Measurements from ENCODE around the gene HNMT.
"Not testable (repeated sequence)": the region's sequence is repeated elsewhere in the genome, so short reads cannot be mapped to it uniquely, and the experiment has no call there.

HNMT gene

DNA sequence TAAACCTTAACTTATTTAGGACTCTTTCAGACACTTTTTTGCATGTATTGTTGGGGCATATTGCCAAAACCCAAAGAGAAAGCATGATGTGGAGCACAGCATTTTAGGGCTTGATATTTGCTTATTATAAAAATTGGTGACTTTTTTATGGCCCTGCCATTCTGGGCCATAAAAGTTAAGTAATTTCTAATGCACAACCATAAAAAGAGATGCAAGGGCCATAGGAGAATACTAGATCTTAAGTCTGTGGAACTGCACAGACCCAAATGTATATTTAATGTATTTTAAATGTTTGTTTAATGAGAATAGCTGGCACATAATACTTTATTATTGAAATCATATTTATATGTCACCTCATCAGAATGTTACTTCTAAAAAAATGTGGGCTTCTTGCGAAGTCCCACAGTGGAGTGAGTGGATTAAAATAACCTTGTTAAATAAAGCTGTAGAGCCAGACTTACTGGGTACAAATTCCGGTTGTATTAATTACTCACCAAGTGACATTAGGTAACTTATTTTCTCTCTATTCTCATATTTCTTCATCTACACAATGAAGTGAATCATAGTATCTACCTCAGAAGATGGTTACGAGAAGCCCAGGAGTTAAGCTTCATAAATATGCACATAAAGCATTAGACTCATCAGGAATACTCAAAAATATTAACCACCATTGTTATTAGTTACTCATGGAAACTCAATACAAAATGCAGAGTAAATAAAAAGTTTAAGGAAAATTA lies 52.2 kb downstream of the HNMT start:
- DNase-seq, result no peak

DNA sequence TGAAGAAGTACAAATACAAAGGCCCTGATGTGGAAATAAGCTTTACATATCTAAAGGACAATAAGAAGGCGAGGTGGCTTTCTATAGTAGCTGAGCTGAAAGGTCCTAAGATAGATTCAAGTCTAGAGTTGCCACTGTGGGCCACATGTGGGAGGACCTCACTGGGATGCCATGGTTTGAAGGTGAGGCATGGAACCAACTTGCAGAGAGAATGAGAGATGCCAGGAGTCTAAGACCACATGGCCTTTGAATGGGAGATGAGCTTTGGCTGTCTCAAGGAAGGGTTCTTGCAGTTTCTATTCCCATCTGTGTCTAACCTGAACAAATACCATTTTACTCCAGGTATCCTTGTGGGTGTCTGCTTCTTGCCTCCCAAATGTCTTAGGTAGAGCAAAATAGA lies 53.6 kb downstream of the HNMT start:
- DNase-seq, result no peak

DNA sequence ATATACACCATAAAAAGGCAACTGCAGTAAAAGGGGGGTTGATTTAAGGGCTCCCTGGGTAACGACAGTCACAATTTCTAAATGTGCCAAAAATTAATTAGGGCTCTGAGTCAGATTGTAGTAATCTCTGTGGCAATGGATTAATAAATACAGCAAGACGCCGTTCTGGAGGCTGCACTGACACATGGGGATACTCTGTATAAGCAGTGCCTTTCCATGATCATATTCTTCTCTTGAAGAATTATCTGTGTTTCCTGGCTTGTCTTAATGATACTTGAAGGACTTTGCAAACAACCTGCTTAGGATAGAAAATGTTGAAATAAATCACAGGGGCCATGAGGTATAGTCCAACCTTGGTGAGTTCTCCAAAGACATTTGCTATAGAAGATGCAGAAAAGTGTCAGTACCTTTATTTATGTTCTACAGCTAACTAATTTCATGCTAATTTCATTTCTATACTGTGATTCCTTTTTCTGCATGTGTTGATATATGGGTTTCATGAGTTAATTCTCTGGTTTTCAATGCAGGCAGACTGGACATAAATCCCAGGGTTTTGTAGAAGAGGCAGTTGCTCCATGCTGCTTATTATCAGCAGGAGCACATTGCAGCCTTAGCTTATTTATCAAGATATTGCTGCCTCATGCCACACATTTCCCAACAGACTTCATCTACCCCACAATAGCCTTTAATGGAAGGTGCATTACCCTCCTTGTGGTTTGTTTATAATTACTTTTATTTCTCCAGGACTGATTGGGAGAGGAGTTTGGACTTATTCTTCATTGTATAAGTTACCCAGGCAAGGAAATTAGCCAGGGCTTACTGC lies 54.8 kb downstream of the HNMT start:
- no peak for DNase-seq

- no peak for DNase-seq
Measured at GRCh38 chr2:138020432-138020831, 56.2 kb downstream of the HNMT start.

DNA sequence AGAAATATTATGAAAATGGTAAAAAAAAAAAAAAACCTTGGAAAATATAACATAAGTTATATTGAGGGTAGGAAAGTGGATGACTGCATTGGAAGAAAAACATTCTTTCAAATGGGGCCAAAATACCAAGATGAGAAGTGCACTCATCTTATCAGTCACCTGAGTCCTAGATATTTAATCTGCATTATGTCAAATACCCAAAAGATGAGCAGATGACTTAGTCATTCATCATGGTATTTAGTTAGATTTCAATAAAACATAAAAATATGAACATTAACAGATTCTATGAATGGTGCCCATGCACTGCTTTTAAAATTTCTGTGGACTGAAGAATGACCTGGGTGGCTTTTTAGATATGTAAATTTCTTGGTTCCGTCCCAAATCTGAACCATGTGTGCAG lies 56.9 kb downstream of the HNMT start:
- no peak for DNase-seq

DNA sequence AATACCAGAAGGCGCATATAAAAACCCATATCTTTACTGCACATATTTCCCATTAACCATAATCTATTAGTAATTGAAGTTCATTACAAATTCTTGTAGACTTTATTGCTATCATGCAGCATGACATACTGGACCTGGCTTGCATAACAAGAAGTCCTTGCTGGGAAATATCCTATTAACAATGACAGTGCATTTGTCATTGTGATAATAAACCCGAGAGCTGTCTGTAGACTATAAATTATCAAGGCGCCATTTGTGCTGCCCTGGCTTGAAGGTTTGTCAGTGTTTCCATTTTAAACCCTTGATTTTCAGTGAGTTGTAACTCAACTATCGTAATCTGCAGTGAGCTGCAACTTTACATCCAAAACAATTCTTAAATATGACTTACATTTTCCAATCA lies 59.0 kb downstream of the HNMT start:
- DNase-seq, result no peak

GRCh38 chr2:138023976-138024375 lies 59.7 kb downstream of the HNMT start:
- DNase-seq, result no peak

GRCh38 chr2:138026111-138027020 lies 62.1 kb downstream of the HNMT start:
- DNase-seq, result no peak

DNA sequence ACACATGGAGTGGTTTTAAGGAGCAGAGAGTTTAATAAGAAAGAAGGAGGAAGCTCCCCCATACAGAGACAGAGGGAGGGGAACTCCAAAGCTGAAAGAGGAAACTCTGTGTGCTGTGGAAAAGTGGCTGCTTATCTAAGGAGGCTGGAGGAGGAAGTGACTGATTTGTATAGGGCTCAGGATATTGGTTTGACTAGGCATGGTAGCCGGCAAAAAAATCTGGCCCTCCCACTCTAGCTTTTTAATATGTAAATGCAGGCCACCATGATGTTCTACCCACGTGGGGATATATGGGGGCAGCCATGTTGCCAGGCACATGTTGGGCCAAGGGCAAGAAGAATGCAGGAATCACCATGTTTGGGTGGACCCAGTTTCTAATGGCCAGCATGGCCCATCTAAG lies 64.3 kb downstream of the HNMT start:
- DNase-seq, result no peak

DNA sequence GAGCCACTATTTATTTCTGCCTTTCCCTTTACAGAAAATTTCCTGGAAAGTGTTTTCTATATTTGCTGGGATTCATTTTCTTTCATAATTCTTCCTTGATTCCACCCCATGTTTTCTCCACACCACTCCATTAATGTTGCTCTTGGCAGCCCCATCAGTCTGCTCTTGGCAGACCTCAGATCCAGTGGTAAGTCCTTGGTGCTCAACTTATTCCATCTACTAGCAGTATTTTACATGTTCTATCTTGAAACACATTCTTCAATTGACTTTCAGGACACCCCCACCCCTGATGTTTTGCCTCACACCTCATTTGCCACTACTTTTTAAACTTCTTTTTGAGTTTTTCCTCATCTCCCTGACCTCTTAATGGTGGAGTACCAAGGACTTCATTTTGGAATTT lies 65.0 kb downstream of the HNMT start:
- no peak for DNase-seq

DNA sequence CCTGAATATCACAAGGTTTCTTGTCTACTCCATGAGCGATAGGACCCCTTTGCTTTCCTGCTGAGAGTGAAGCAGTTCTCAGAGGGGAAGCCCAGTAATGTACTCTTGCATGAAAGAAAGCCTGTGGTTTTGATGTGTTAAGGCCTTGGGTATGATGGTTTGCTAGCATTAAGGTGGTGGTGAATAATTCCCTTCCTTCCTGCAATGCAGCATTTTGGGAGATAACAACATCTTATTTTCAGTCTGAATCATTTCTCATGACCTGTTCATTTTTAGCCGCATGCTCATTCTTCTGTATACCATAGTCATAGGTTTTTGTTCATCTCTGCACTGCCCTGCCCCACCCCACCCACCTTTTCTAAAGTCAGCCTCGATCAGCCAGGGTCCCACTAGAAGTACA lies 66.2 kb downstream of the HNMT start:
- no peak for DNase-seq

GRCh38 chr2:138032334-138032733 lies 68.1 kb downstream of the HNMT start:
- DNase-seq, result no peak

- no peak for DNase-seq
Measured at GRCh38 chr2:138034536-138034935, 70.3 kb downstream of the HNMT start.

GRCh38 chr2:138035608-138036217 lies 71.4 kb downstream of the HNMT start:
- no peak for DNase-seq

DNA sequence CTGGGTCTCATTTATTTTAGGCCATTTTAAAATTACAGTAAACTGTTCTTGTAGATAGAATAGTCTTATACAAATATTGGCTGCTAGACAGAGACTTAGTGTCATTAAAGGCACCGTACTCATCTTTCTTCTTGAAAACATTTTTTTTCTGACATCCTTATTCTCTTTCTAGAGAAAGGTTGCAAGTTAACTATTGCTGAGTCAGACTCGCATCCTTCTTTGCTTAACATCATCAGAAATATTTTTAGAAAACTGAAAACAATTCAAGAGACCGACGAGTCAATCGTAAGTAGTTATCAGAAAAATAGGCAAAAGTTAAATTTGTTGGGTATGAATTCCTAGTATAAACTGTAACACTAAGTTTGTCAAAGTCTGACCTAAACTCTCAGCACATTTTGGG lies 72.2 kb downstream of the HNMT start:
- DNase-seq, result no peak

- no peak for DNase-seq
Measured at GRCh38 chr2:138037090-138037489, 72.8 kb downstream of the HNMT start.

- no peak for DNase-seq
Measured at GRCh38 chr2:138040616-138041015, 76.3 kb downstream of the HNMT start.

GRCh38 chr2:138042311-138042710 lies 78.0 kb downstream of the HNMT start:
- no peak for DNase-seq

- not testable (repeated sequence) for DNase-seq
Measured at GRCh38 chr2:138043588-138043987, 79.3 kb downstream of the HNMT start.

DNA sequence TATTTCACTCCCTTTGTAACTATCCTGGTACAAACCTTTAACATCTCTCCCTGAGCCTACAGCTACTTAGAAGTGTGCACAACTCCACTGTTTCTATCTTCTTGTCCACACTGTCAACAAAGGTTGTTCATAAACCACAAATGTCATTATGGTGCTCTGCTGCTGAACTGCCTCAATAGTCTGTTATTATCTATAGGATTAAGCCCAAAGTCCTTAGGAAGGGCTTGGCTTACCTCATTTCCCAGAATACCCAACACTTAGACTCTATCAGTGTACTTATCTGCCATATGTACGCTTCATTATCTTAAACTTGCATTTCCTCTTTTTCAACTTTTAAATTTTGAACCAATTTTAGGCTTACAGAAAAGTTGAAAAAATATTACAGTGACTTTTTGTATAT lies 94.2 kb downstream of the HNMT start:
- DNase-seq, result no peak

GRCh38 chr2:138059487-138060300 lies 95.4 kb downstream of the HNMT start:
- DNase-seq, result no peak

DNA sequence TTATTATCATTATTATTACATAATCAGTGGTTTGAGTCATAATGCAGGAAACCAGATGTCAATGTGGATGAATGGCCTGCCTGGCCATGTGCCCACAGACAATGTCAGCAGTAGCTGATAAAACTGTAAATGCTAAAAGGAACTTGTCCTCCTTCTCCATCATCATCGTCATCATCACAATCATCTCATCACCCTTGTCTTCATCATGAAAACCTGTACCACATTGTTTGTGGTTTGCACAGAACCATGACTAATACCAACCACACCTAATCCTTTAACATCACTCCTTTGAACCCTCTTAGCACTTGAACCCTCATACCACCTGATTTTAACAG lies 96.0 kb downstream of the HNMT start:
- DNase-seq, result no peak

Data from activated gamma-delta T cell treated with Interleukin-2 at 50 U/mL for 16 hours (primary cell).